Vagina (tissue), 2 donors: Measurements from ENCODE around the gene SEMA4C. TPM values are rescaled to one million over a fixed set of nuclear protein-coding genes. Genes with fewer than 3 reads are reported as not detected.

Experiments used
- DNase-seq, 2 donors: peaks; one replicate each; pipeline ENCODE4 v3.0.0-alpha.2; 2017; ENCODE audit errors: extremely low spot score in 2 of 2
- H3K27ac ChIP-seq: fragments of 200-600 bp; sonication (generic); one replicate; pipeline ENCODE4 v1.5.1; 2019
- H3K27me3 ChIP-seq: fragments of 200-600 bp; sonication (generic); one replicate; pipeline ENCODE4 v1.5.1; 2019
- H3K36me3 ChIP-seq, 2 donors: fragments of 200-600 bp; sonication (generic); one replicate each; pipeline ENCODE4 v1.5.1; 2017 to 2019
- H3K4me1 ChIP-seq: fragments of 200-600 bp; sonication (generic); one replicate; pipeline ENCODE4 v1.5.1; 2019
- H3K4me3 ChIP-seq, 2 donors: fragments of 200-600 bp; sonication (generic); 1 replicate in 1 of 2; 2 replicates in 1 of 2; pipeline ENCODE4 v1.5.1; 2016 to 2019
- H3K9me3 ChIP-seq: fragments of 200-600 bp; sonication (generic); one replicate; pipeline ENCODE4 v1.5.1; 2019
- POLR2A ChIP-seq, 2 donors: fragments of 450-650 bp; IDR thresholded peaks; one replicate each; pipeline ENCODE4 v1.6.1; 2017; ENCODE audit warnings: antibody characterized with exemption in 2 of 2, mild to moderate bottlenecking in 2 of 2, moderate library complexity in 2 of 2
- POLR2AphosphoS5 ChIP-seq, 2 donors: sonication (generic); formaldehyde crosslinking; IDR thresholded peaks; one replicate each; pipeline ENCODE4 v1.9.0; 2017; ENCODE audit warnings: antibody characterized with exemption in 2 of 2, mild to moderate bottlenecking in 2 of 2, low read depth in 1 of 2; ENCODE audit not compliant: insufficient read depth in 1 of 2
- intact Hi-C: fragments of 100-400 bp; cut with DNase I; formaldehyde crosslinking; loops from one replicate; pipeline ENCODE4 v1.15.1; 2023
- total RNA-seq: library from RNA; depleted of rRNA; stranded (reverse); fragments of >200 nt; gene quantifications from one replicate; pipeline ENCODE4 v1.2.3, GENCODE V29; 2016
- TF ChIP-seq, protein P1 (sequence below), 3 experiments: fragments of 450-650 bp in 2 of 3; fragments of 200-600 bp in 1 of 3; sonication (generic) in 1 of 3; IDR thresholded peaks; one replicate each; pipeline ENCODE4 v1.5.1; 2017 to 2019; ENCODE audit warnings: antibody characterized with exemption in 3 of 3, mild to moderate bottlenecking in 2 of 3, moderate library complexity in 2 of 3

Gene SEMA4C
- total RNA-seq, 1 donor from 2014 or later, result 60.6 TPM

DNA sequence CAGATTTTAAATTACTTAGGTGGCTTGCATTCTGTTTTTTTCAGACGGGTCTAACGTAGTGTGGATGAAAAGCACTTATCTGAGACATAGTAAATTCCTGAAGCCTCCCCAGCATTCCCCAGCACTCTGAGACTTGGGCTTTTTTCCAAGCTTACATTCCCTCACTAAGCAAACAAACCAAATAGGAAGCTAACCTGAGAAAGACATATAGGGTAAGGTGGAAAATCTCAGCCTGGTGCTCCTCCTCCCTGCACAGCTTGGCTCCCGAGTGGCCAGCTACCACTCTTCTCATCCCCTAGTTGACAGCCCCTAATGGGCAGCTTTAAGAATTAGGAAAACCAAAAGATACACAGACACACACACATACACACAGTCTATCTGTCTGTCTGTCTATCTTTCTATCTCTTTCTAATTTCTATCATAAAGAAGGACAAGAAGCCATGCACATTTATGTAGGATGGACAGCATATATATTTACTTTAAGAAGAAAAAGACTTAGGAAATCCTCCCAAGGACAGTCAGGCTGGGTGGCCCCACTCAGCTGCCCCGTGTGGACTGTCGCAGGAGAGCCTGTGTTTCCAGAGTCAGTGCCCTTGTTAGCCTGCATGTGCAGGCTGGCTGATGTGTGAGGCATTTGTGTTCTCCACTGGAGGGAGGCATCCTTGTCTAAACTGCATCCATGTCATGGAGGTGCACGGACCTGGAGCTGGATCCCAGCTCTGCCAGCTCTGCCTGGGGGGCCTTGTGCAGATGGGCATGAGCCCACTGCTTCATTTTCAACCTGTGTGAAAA, 45.6 kb downstream of the SEMA4C start:
- DNase-seq, result no peak
- no peak overlapping the region for H3K4me3 ChIP-seq
- H3K27ac ChIP-seq, result no peak overlapping the region
- no peaks in the 10 kb centered on the region for H3K27me3 ChIP-seq
- no peaks in the 10 kb centered on the region for H3K9me3 ChIP-seq
- intact Hi-C loops, result no loop called here
- peaks cover 0 to 34% of the 10 kb centered on the region in 2 donors for H3K36me3 ChIP-seq
- peaks cover 37% of the 10 kb centered on the region for H3K4me1 ChIP-seq
- TF ChIP-seq POLR2A (IDR thresholded peaks at IDR 0.05) (no peak), POLR2AphosphoS5 (IDR thresholded peaks at IDR 0.05; ENCODE audit: insufficient read depth in 1 of 2, low read depth in 1 of 2) (no peak)
- TF ChIP-seq, protein P1, sequence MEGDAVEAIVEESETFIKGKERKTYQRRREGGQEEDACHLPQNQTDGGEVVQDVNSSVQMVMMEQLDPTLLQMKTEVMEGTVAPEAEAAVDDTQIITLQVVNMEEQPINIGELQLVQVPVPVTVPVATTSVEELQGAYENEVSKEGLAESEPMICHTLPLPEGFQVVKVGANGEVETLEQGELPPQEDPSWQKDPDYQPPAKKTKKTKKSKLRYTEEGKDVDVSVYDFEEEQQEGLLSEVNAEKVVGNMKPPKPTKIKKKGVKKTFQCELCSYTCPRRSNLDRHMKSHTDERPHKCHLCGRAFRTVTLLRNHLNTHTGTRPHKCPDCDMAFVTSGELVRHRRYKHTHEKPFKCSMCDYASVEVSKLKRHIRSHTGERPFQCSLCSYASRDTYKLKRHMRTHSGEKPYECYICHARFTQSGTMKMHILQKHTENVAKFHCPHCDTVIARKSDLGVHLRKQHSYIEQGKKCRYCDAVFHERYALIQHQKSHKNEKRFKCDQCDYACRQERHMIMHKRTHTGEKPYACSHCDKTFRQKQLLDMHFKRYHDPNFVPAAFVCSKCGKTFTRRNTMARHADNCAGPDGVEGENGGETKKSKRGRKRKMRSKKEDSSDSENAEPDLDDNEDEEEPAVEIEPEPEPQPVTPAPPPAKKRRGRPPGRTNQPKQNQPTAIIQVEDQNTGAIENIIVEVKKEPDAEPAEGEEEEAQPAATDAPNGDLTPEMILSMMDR (IDR thresholded peaks at IDR 0.05), result no peak

DNA sequence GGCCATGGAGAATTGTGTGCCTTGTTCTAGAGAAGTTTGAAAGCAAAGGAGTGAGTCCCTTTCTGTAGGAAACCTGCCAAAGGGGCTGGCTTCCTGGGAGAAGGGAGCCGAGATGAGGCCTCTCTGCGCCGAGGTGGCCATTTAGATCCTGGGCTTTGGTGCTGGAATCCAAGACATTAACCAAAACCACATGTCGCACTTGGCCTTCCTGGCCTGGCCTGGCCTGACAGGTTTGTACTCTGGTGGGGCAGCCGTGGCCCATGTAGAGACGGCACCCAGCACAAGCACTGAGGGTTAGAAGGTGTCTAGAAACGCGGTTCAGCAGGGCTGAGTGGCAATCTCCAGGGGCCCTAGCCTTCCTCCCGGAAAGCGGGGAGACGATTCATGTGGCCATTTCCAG, 46.7 kb downstream of the SEMA4C start:
- H3K36me3 ChIP-seq, result peaks cover 0 to 23% of the 10 kb centered on the region in 2 donors
- no peak for DNase-seq
- TF ChIP-seq POLR2AphosphoS5 (IDR thresholded peaks at IDR 0.05; ENCODE audit: insufficient read depth in 1 of 2, low read depth in 1 of 2) (no peak), POLR2A (IDR thresholded peaks at IDR 0.05) (no peak)
- TF ChIP-seq, protein P1 (IDR thresholded peaks at IDR 0.05), result no peak
- H3K4me3 ChIP-seq, result no peak overlapping the region
- H3K27me3 ChIP-seq, result no peaks in the 10 kb centered on the region
- H3K4me1 ChIP-seq, result peaks cover 48% of the 10 kb centered on the region
- intact Hi-C loops, result no loop called here
- H3K27ac ChIP-seq, result peak overlapping the region; percentile 5
- H3K9me3 ChIP-seq, result no peaks in the 10 kb centered on the region

- TF ChIP-seq POLR2AphosphoS5 (IDR thresholded peaks at IDR 0.05; ENCODE audit: insufficient read depth in 1 of 2, low read depth in 1 of 2), result no peak
- no peak for TF ChIP-seq POLR2A (IDR thresholded peaks at IDR 0.05)
- TF ChIP-seq, protein P1 (IDR thresholded peaks at IDR 0.05), result no peak
- Histone ChIP-seq H3K36me3 (peaks cover 0 to 19% of the 10 kb centered on the region in 2 donors), H3K4me1 (peaks cover 52% of the 10 kb centered on the region), H3K4me3 (no peak overlapping the region), H3K27ac (no peak overlapping the region), H3K27me3 (no peaks in the 10 kb centered on the region), H3K9me3 (no peaks in the 10 kb centered on the region)
- no peak for DNase-seq
- intact Hi-C loops, result no loop called here
These were observed 47.1 kb downstream of the SEMA4C start for GRCh38 chr2:96822786-96823185.

DNA sequence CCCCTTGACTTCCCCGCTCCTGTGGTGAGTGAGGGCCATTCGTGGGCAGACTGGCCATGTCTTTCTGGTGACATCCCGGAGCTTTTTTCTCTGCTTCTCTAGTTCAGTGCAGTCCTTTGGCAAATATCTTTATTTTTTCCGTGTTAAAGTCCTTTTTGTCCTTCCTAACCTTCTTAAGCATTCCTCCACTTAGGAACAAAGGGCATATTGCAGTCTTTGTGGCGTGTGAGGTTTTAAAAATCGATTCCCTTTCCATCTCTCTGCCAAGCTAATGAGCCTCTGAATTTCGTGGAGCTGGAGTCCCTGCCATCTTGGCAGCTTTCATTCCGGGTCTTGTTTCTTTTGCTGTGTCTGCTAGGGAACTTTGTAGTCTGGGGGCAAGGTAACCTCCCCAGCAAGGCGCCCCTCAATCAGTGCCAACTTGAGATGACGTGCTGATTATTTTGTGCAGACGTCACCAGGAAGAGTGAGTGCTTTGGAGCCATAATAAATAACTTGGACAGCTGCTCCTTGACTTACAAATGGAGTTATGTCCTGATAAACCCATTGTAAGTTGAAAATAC, 48.7 kb downstream of the SEMA4C start:
- DNase-seq, result no peak
- no peak for TF ChIP-seq POLR2AphosphoS5 (IDR thresholded peaks at IDR 0.05; ENCODE audit: insufficient read depth in 1 of 2, low read depth in 1 of 2)
- TF ChIP-seq POLR2A (IDR thresholded peaks at IDR 0.05), result no peak
- TF ChIP-seq, protein P1 (IDR thresholded peaks at IDR 0.05), result no peak
- Histone ChIP-seq H3K36me3 (peaks cover 0 to 6% of the 10 kb centered on the region in 2 donors), H3K9me3 (no peaks in the 10 kb centered on the region), H3K4me3 (no peak overlapping the region), H3K4me1 (peaks cover 61% of the 10 kb centered on the region), H3K27ac (no peak overlapping the region), H3K27me3 (no peaks in the 10 kb centered on the region)
- intact Hi-C loops, result no loop called here
